GM13976 (cell line): ENCODE data around the gene AGRP.

ENCODE experiments used
- DNase-seq: peaks from one replicate; pipeline ENCODE4 v3.0.0; 2012; ENCODE audit warnings: low spot score
- CTCF ChIP-seq: IDR thresholded peaks from 2 replicates; pipeline ENCODE4 v1.5.1; 2012; ENCODE audit warnings: borderline replicate concordance, mild to moderate bottlenecking; ENCODE audit not compliant: insufficient read depth; ENCODE audit errors: extremely low read depth, missing control alignments, control extremely low read depth
- in situ Hi-C: fragments of 300-500 bp; cut with MboI; formaldehyde crosslinking; loops from one replicate; pipeline ENCODE4 v1.12.0; 2022; ENCODE audit warnings: low sequenced_read_pairs, mixed read lengths, inconsistent platforms; ENCODE audit not compliant: unreplicated experiment

The AGRP gene

GRCh38 chr16:67463691-67464090, 19.7 kb downstream of the AGRP start:
- TF ChIP-seq CTCF, result no peak
- in situ Hi-C loops, result no loop called here

GRCh38 chr16:67463059-67463458, 20.3 kb downstream of the AGRP start:
- in situ Hi-C loops, result no loop called here
- DNase-seq, result no peak
- no peak for TF ChIP-seq CTCF

More at GRCh38 chr16:67463691-67464090, 19.7 kb downstream of the AGRP start:
- DNase-seq, result no peak

- TF ChIP-seq CTCF, result no peak
- no peak for DNase-seq
- in situ Hi-C loops, result no loop called here
Observed at GRCh38 chr16:67462279-67462655, 21.1 kb downstream of the AGRP start.

- in situ Hi-C loops, result no loop called here
- TF ChIP-seq CTCF, result no peak
- no peak for DNase-seq
Observed at GRCh38 chr16:67461600-67462278, 21.6 kb downstream of the AGRP start.

- TF ChIP-seq CTCF, result no peak
- no peak for DNase-seq
- in situ Hi-C loops, result no loop called here
Observed at GRCh38 chr16:67460961-67461360, 22.4 kb downstream of the AGRP start.

- in situ Hi-C loops, result no loop called here
- no peak for DNase-seq
- TF ChIP-seq CTCF, result no peak
Observed at GRCh38 chr16:67460168-67460567, 23.2 kb downstream of the AGRP start.

GRCh38 chr16:67459861-67460150, 23.5 kb downstream of the AGRP start:
- in situ Hi-C loops, result no loop called here
- TF ChIP-seq CTCF, result no peak

More at GRCh38 chr16:67459861-67460150, 23.5 kb downstream of the AGRP start:
- DNase-seq, result no peak
